GM12875 (cell line): ENCODE results near the gene CPT2.

Source experiments
- H3K4me3 ChIP-seq: one replicate; pipeline ENCODE4 v1.5.1; 2011; ENCODE audit warnings: low read depth, low read length, control low read depth
- TF ChIP-seq, protein P1 (sequence below): IDR thresholded peaks from 2 replicates; pipeline ENCODE4 v1.5.1; 2011; ENCODE audit warnings: low read depth, mild to moderate bottlenecking, control low read depth, inconsistent platforms, low read length, moderate library complexity, borderline replicate concordance; ENCODE audit not compliant: insufficient read depth

CPT2 gene

DNA sequence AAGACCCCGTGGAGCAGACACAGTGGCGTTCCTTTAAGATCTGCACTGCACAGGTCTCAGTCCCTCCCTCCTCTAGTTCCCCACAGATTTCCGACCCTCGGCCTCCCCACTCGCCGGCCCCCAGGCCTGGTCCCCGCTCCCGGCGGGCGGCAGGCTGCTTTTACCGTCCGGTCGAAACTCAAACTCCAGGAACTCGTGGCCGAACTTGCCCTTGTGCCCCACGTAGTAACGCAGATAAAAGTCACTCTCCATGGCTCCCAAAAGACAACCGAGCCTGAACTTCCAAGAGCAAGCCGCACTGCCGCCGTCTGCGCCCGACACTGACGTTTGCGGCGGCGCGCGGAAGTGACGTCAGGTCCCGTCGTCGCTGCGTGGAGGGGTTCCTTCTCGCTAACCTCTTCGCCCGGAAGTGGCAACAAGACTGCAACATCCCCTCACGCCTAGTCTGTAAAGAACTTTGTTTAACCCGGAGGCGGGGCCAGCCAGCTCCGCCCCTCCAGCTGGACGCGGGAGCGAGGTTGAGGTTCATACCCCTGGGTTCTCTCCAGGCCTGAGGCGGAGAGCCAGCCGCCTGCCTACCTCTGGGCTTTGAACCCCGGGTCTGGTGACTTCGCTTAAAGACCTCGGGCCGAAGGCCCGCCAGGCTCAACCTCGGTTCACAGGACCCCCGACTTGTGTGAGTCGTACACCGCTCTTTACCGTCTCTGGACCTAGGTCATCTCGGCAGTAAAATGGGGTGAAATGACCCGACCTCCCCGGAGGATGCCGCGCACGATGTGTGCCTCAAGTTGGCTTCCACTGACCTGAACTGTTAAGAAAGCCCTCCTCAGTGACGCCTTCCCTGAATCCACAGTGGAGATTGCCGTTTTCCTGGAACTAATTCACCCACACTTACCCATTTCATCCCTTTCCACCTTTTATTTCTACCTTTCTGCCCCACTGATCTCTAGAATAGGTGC lies 41.9 kb downstream of the CPT2 start, which contains the start of gene MAGOH:
TSS of gene MAGOH (minus strand) at position 322 of the 959 bp plus-strand sequence. CDS start at position 252, 70 bp downstream.
- H3K4me3 ChIP-seq, result peak within 1 kb of the TSS; percentile 98
- TF ChIP-seq, protein P1, sequence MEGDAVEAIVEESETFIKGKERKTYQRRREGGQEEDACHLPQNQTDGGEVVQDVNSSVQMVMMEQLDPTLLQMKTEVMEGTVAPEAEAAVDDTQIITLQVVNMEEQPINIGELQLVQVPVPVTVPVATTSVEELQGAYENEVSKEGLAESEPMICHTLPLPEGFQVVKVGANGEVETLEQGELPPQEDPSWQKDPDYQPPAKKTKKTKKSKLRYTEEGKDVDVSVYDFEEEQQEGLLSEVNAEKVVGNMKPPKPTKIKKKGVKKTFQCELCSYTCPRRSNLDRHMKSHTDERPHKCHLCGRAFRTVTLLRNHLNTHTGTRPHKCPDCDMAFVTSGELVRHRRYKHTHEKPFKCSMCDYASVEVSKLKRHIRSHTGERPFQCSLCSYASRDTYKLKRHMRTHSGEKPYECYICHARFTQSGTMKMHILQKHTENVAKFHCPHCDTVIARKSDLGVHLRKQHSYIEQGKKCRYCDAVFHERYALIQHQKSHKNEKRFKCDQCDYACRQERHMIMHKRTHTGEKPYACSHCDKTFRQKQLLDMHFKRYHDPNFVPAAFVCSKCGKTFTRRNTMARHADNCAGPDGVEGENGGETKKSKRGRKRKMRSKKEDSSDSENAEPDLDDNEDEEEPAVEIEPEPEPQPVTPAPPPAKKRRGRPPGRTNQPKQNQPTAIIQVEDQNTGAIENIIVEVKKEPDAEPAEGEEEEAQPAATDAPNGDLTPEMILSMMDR, result no peak

DNA sequence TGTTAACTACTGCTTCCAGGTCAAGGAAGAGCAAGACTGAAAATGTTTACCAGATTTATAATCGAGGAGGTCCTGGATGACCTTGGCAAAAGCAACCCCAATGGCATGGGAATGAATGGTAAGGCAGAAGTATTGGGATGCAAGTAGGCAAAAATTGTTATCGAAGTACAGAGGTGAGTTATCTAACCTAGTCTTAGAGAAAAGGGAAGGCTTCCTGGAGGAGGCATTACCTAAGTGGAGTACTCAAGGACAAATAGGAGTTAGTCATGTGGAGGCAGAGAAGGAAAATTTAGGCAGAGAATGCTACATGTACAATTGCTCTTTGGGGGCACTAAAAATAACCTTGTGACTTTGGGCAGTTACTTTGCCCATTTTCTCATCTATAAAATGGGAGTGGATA lies 45.2 kb downstream of the CPT2 start:
- TF ChIP-seq, protein P1, result no peak
- H3K4me3 ChIP-seq, result no peak overlapping the region

DNA sequence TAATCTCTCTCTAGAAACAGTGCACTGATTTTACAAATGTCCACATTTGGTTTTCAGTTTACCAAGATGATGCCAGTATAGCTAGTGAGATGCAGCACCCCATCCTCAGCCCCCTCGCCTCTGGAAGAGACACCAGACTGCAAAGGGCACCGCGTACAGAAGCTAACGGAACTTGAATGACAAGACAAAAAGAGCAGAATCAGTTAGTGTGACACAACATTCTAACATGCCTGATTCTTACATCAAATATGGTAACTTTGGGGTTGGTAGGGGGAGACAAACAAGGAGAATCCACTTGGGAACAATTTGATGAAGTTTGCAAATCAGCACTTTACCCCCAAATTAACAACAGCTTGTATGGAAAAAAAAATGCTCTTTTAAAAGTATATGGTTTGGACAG lies 45.8 kb downstream of the CPT2 start:
- TF ChIP-seq, protein P1, result no peak
- H3K4me3 ChIP-seq, result no peak overlapping the region

DNA sequence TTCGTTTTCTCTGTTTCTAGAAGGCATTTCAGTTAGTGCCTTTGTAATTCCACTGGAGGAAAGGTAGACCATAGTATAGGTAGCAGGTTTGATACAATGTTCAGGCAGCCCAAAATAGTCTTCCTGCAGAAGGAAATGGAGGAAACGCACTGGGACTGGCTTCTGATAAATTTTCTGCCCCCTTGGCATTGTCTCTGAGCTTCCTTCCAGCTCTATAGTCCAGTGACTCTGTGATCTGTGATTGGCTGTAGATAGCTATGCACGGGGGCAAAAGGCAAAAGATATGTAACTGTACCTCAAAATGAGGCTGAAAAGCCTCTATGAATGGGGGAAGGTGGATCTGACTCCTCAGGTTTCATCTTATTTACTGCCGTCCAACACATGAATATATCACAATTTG lies 47.5 kb downstream of the CPT2 start:
- H3K4me3 ChIP-seq, result no peak overlapping the region
- TF ChIP-seq, protein P1, result no peak

DNA sequence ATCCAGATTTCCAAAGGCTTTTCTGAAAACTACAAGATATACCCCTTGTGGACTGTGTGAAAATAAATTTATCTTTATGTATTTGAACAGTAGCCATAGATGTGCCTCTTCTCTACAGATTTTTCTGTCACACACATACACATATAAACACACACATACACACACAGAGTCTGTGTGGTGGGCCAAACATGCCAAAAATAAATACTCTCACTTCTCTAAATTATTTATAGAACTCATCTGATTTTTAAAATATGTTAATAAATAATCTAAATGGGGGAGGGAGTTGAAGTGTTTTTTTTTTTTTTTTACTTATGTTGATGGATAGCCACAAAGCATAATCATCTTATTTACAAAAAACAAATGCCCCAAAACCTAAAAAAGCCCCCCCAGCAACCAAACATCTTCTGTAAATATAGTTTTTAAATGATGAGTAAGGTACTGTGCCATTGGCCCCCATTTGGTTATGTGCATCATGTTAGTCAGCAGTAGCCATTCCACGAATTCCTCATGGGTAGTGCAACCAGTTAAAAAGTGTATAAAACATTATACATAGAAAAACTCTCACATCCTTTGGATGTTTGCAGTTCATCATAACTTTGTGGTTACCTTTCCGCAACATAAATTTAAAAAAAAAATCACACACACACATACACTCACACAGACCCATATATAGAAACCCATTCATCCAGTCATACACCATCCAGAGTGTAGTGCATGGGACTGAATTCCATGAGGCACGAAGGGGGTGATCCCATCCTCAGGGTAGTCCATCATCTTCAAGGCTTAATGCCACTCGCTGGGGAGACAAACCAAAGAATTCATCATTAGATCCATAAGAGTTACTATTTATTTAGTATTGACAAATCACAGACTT lies 49.9 kb downstream of the CPT2 start:
- TF ChIP-seq, protein P1, result no peak
- H3K4me3 ChIP-seq, result no peak overlapping the region

DNA sequence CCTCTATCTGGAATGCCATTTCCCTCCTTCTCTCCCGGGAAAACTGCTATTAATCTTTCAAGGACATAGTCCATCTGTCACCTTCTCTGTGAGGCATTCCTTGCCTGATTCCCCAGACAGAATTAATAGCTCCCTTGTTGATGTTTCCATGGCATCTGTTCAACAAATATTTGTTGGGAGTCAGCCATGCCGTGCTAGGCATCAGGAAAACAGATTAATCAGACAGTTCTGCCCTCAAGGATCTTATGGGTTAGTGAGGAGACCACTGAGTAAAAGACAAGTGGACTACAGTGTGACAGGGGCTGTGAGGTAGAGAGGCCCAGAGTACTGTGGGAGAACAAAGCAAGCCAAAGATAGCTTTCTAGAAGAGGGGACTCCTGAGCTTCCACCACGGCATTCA lies 53.1 kb downstream of the CPT2 start:
- H3K4me3 ChIP-seq, result no peak overlapping the region
- TF ChIP-seq, protein P1, result no peak

DNA sequence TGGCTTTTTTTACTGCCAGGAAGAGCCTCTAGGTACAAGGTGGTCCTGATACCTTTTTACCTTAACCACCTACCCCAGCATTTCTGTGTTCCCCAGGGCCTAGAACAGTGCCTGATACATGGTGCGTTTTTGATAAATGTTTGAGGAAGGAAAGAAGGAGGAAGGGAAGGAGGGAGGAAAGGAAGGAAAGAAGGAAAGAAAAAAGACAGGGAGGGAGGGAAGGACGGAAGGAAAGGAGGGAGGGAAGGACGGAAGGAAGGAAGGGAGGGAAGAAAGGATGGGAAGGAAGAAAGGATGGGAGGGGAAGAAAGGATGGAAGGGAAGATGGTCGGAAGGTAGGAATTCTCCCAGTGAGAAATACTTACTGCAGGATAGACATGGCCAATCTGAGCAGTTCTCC lies 53.7 kb downstream of the CPT2 start:
- no peak overlapping the region for H3K4me3 ChIP-seq
- TF ChIP-seq, protein P1, result no peak
